IPS-15b (cell line): Measurements from ENCODE around the gene TUBE1.

Source experiments
- H3K27me3 ChIP-seq: one replicate; pipeline ENCODE4 v1.6.1; 2013; ENCODE audit warnings: low read length; ENCODE audit not compliant: control insufficient read depth, insufficient read depth
- H3K36me3 ChIP-seq: one replicate; pipeline ENCODE4 v1.6.1; 2013; ENCODE audit warnings: low read length; ENCODE audit not compliant: control insufficient read depth, insufficient read depth
- H3K4me1 ChIP-seq: one replicate; pipeline ENCODE4 v1.6.1; 2013; ENCODE audit warnings: mild to moderate bottlenecking, low read length; ENCODE audit not compliant: control insufficient read depth, insufficient read depth
- H3K4me3 ChIP-seq: one replicate; pipeline ENCODE4 v1.5.1; 2013; ENCODE audit warnings: low read depth, low read length
- H3K9ac ChIP-seq: one replicate; pipeline ENCODE4 v1.6.1; 2013; ENCODE audit warnings: low read depth, mild to moderate bottlenecking, low read length
- H3K9me3 ChIP-seq: one replicate; pipeline ENCODE4 v1.6.1; 2013; ENCODE audit warnings: mild to moderate bottlenecking, low read length; ENCODE audit not compliant: control insufficient read depth, insufficient read depth

The TUBE1 gene

GRCh38 chr6:112031960-112032359, 55.3 kb downstream of the TUBE1 start:
- Histone ChIP-seq H3K36me3 (no peaks in the 10 kb centered on the region), H3K4me3 (no peak overlapping the region), H3K4me1 (peaks cover 8% of the 10 kb centered on the region), H3K27me3 (no peaks in the 10 kb centered on the region), H3K9me3 (no peaks in the 10 kb centered on the region), H3K9ac (no peak overlapping the region)

- no peaks in the 10 kb centered on the region for H3K27me3 ChIP-seq
- no peaks in the 10 kb centered on the region for H3K9me3 ChIP-seq
- no peak overlapping the region for H3K9ac ChIP-seq
- no peaks in the 10 kb centered on the region for H3K36me3 ChIP-seq
- no peak overlapping the region for H3K4me3 ChIP-seq
- H3K4me1 ChIP-seq, result peaks cover 8% of the 10 kb centered on the region
These were observed 56.2 kb downstream of the TUBE1 start for GRCh38 chr6:112030961-112031660.

DNA sequence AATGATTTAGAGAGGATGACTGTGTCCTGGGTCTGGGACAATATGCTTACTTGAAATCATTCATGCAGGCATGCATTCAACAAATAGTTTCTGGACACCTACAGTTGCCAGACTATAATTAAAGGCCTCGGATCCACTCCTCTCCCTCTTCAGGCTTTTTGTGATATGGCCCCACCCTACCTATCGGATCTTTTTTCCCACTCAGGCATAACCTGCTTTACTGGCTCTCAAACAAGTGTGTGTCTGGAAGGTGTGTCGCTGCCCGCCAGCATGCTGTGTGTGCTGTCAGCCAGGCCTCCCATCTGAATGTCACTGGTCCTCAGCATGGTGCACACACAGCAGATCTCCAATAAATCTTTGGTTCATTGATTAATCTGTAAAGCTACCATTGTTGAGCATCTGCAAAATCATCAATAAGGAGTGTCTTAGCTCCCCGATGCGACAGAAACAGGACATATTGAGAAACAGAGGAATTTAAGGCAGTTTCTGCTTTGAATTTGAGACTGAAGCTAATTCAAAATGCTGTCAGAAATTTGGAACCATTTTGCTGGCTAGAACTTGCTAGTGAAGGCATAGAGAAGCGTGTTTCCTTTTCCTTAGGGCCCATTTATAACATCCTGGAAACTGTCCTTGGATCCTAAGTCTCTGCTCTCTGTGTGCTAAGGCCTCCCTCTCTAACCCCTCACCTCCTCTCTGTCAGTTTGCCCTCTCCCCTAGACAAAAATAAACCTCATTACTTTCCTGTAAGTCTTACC, 56.9 kb downstream of the TUBE1 start:
- Histone ChIP-seq H3K9ac (no peak overlapping the region), H3K9me3 (no peaks in the 10 kb centered on the region), H3K4me1 (peaks cover 8% of the 10 kb centered on the region), H3K36me3 (no peaks in the 10 kb centered on the region), H3K4me3 (no peak overlapping the region), H3K27me3 (no peaks in the 10 kb centered on the region)

DNA sequence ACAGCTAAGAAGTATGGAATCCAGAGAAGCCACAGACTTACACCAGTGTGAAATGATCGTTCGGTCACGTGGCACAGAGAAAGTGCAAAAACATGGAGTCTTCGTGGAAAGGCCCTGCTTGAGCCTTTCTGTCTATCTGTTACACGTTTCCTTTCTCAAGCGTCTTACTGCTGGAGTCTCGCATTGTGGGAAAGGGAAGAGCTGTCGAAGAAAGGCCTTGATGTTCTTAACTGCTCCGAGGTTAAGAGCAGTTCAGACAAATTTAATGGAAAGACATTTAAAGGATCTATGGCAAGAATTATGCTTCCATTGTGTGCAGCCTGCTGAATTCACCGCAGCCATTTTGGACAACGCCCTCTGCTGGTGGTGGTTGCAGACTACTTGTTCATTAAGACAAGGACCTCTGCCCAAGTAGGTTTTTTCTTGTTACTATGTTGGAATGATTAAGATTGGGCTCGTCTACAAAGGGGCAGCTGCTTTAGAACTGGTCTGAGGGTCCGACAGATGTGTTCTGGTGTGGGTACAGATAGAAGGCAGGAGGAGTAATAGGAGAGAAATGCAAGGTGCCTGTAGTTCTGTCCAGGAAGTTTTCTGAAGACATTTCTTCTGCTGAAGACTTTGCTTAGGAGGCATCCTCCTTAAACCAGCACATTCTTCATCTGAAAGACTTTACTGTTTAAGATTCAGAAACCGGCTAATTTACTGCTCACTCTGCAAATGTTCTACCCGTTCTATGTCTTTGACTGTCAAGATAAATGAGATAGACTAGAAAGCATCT, 58.0 kb downstream of the TUBE1 start:
- Histone ChIP-seq H3K4me3 (no peak overlapping the region), H3K9me3 (no peaks in the 10 kb centered on the region), H3K27me3 (no peaks in the 10 kb centered on the region), H3K9ac (no peak overlapping the region), H3K36me3 (no peaks in the 10 kb centered on the region), H3K4me1 (peaks cover 5% of the 10 kb centered on the region)

DNA sequence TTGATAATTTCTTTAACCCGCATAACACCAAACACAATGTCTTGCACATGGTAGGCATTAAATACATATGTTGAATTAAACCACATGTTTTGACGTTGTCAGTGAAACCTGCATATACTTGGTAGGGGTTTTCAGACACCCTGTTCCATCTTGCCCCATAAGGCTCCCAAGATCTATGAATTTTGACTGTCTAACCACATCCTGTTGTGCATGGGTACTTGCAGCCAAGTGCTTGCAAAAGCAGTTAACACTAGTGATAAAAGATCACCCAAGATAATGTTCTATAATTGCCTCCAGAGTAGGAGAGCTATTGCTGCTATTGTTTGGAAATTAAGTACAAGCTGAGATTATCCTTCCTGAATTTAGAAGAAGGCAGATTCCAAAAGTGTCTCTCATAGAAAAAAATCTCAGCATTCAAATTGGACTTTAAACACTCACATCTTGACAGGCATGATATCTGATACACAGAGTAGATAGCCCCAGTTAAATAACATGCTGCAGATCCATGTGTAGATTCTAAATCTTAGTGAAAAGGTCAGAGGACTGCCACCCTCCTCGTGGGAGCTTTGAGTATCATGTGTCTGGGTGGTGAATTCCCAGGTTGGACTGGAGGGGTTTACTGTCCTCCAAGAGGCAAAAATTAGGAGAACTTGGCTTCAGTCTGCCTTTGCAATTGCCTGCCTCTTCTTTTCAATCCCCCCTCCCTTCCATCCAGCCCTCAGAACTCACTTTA, 59.2 kb downstream of the TUBE1 start:
- Histone ChIP-seq H3K4me1 (no peaks in the 10 kb centered on the region), H3K9me3 (no peaks in the 10 kb centered on the region), H3K9ac (no peak overlapping the region), H3K27me3 (no peaks in the 10 kb centered on the region), H3K36me3 (no peaks in the 10 kb centered on the region), H3K4me3 (no peak overlapping the region)

GRCh38 chr6:112026933-112027332, 60.3 kb downstream of the TUBE1 start:
- H3K9me3 ChIP-seq, result no peaks in the 10 kb centered on the region
- H3K27me3 ChIP-seq, result no peaks in the 10 kb centered on the region
- H3K36me3 ChIP-seq, result no peaks in the 10 kb centered on the region
- H3K4me1 ChIP-seq, result no peaks in the 10 kb centered on the region
- H3K4me3 ChIP-seq, result no peak overlapping the region
- no peak overlapping the region for H3K9ac ChIP-seq

- Histone ChIP-seq H3K36me3 (no peaks in the 10 kb centered on the region), H3K9me3 (no peaks in the 10 kb centered on the region), H3K27me3 (no peaks in the 10 kb centered on the region), H3K4me3 (no peak overlapping the region), H3K4me1 (no peaks in the 10 kb centered on the region), H3K9ac (no peak overlapping the region)
These were observed 62.8 kb downstream of the TUBE1 start for GRCh38 chr6:112024464-112024863.

DNA sequence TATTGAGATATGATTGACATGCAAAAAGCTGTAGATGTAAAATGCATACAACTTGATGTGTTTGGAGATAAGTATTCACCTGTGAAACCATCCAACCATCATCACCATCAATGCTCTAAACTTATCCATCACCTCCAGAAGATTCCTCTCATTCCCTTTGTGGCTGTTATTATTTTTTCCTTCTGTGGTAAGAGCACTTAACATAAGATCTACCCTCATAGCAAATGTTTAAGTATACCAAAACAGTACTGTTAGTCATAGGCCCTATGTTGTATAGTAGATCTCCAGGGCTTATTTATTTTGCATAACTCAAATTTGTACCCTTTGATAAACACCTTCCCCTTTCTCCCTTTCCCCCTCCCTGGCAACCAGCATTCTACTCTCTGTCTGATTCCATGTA, 64.5 kb downstream of the TUBE1 start:
- Histone ChIP-seq H3K4me3 (no peak overlapping the region), H3K9me3 (no peaks in the 10 kb centered on the region), H3K9ac (no peak overlapping the region), H3K27me3 (no peaks in the 10 kb centered on the region), H3K4me1 (no peaks in the 10 kb centered on the region), H3K36me3 (no peaks in the 10 kb centered on the region)

DNA sequence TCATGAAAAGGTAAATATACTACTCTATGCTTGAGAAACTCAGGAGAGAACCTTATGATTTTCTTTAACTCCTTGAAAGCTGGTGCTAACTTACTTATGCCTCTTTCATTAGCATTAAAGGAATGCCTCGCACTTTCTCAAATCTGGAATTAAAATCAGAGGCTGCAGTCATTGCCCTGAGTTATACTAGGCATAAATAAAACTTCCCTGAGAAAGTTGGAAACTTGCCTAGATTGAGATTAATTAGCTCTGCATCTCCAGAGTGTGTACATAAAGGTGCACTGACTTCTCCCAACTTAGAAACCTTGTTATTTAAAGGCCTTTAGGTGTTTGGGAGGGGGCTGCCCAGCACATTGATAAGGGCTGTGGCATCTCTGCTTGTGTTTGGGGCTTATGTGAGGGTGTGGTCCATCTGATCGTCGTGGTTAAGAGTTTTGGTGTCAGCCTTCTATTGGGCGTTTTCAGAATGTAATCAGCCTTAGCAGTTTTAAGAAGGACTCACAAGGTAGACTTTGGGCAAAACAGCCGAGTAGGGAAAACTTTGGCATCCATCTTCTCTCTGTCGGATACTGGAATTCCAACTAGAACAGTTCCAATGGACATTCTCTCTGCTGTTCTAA, 65.5 kb downstream of the TUBE1 start:
- H3K9me3 ChIP-seq, result no peaks in the 10 kb centered on the region
- no peaks in the 10 kb centered on the region for H3K4me1 ChIP-seq

More for the DNA sequence above, 65.5 kb downstream of the TUBE1 start:
- Histone ChIP-seq H3K9ac (no peak overlapping the region), H3K27me3 (no peaks in the 10 kb centered on the region), H3K4me3 (no peak overlapping the region), H3K36me3 (no peaks in the 10 kb centered on the region)
